ENCODE results near the gene KRT75. TPM values are rescaled to one million over a fixed set of nuclear protein-coding genes. Genes with fewer than 3 reads are reported as not detected.

Gene KRT75
- total RNA-seq, 1 donor from 2014 or later, result 1.8 TPM

DNA sequence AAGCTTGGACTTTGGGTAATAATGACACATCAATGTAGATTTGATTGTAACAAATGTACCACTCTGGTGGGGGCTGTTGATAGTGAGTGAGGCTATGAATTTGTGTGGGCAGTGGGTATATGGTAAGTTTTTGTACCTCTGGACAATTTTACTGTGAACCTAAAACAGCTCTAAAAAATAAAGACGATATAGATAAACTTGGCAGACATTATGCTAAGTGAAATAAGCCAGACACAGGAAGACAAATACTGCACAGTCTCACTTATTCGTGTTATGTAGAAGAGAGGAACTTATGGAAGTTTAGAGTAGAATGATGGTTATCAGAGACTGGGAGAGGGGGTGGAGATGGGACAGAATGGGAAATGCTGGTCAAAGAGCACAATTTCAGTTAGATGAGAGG, 30.7 kb upstream of the KRT75 start:
- DNase-seq (ENCODE audit: low read depth) (no peak), FAIRE-seq (no peak)
- no peak overlapping the region for H3K4me3 ChIP-seq (ENCODE audit: low read depth, low read length)
- no peaks in the 10 kb centered on the region for H3K27me3 ChIP-seq (ENCODE audit: control insufficient read depth, insufficient read depth, low read length)
- TF ChIP-seq, protein P1, sequence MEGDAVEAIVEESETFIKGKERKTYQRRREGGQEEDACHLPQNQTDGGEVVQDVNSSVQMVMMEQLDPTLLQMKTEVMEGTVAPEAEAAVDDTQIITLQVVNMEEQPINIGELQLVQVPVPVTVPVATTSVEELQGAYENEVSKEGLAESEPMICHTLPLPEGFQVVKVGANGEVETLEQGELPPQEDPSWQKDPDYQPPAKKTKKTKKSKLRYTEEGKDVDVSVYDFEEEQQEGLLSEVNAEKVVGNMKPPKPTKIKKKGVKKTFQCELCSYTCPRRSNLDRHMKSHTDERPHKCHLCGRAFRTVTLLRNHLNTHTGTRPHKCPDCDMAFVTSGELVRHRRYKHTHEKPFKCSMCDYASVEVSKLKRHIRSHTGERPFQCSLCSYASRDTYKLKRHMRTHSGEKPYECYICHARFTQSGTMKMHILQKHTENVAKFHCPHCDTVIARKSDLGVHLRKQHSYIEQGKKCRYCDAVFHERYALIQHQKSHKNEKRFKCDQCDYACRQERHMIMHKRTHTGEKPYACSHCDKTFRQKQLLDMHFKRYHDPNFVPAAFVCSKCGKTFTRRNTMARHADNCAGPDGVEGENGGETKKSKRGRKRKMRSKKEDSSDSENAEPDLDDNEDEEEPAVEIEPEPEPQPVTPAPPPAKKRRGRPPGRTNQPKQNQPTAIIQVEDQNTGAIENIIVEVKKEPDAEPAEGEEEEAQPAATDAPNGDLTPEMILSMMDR (IDR thresholded peaks at IDR 0.05; ENCODE audit: insufficient read depth, low read length, severe bottlenecking), result no peak
- H3K36me3 ChIP-seq (ENCODE audit: control insufficient read depth, insufficient read depth, low read length), result no peaks in the 10 kb centered on the region

DNA sequence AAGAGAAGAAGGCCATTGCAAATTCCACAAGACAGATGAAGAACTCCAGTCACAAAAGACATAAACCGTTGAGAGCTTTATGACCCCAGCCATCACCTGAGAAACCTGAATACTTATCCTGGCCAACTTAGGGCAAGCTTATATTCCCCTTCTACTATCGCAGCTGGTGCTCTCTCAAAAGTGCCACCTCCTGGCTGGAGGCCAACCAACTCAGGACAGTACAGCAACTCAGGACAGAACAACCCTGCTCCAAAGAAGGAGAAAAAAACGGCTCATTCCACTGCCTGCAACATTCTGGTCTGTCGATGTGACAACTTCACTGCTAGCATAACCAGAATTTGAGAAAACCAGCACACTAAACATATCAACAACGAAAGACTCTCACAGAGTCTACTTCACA, 27.5 kb upstream of the KRT75 start:
- H3K4me3 ChIP-seq (ENCODE audit: low read depth, low read length), result no peak overlapping the region
- DNase-seq (ENCODE audit: low read depth), result no peak
- FAIRE-seq, result peak; percentile 58
- H3K36me3 ChIP-seq (ENCODE audit: control insufficient read depth, insufficient read depth, low read length), result no peaks in the 10 kb centered on the region
- no peaks in the 10 kb centered on the region for H3K27me3 ChIP-seq (ENCODE audit: control insufficient read depth, insufficient read depth, low read length)
- TF ChIP-seq, protein P1 (IDR thresholded peaks at IDR 0.05; ENCODE audit: insufficient read depth, low read length, severe bottlenecking), result no peak

DNA sequence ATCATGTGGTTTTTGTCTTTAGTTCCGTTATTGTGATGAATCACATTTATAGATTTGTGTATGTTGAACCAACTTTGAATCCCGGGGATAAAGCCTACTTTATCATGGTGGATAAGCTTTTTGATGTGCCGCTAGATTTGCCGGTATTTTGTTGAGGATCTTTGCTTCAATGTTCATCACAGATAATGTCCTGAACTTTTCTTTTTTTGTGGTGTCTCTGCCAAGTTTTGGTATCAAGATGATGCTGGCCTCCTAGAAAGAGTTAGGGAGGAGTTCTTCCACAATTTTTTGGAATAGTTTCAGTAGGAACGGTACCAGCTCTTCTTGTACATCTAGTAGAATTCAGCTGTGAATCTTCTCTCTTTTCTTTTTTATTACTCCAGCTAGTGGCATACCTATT, 24.7 kb upstream of the KRT75 start:
- TF ChIP-seq, protein P1 (IDR thresholded peaks at IDR 0.05; ENCODE audit: insufficient read depth, low read length, severe bottlenecking), result no peak
- no peak for FAIRE-seq
- no peaks in the 10 kb centered on the region for H3K27me3 ChIP-seq (ENCODE audit: control insufficient read depth, insufficient read depth, low read length)
- H3K4me3 ChIP-seq (ENCODE audit: low read depth, low read length), result no peak overlapping the region
- DNase-seq (ENCODE audit: low read depth), result no peak
- H3K36me3 ChIP-seq (ENCODE audit: control insufficient read depth, insufficient read depth, low read length), result no peaks in the 10 kb centered on the region

DNA sequence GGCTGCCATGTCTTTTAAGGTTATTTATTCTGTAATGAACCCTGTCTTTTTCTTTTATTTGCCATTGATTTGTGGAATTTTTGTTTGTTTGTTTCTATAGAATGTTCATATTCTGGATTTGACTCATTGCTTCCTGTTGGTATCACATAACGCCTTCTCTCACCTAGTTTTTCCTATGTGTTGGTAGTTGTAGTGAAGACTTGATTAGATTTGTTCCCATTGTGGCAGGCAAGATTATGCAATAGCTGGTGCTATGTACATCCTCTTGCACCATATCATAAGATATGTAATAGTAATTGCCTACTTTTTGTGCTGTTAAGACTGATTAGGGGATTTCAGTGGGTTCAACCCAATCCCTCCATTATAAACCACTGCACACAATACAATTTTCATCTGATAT, 21.6 kb upstream of the KRT75 start:
- DNase-seq (ENCODE audit: low read depth) (peak; percentile 95), FAIRE-seq (no peak)
- Histone ChIP-seq H3K36me3 (ENCODE audit: control insufficient read depth, insufficient read depth, low read length) (no peaks in the 10 kb centered on the region), H3K27me3 (ENCODE audit: control insufficient read depth, insufficient read depth, low read length) (no peaks in the 10 kb centered on the region), H3K4me3 (ENCODE audit: low read depth, low read length) (no peak overlapping the region)
- TF ChIP-seq, protein P1 (IDR thresholded peaks at IDR 0.05; ENCODE audit: insufficient read depth, low read length, severe bottlenecking), result no peak

DNA sequence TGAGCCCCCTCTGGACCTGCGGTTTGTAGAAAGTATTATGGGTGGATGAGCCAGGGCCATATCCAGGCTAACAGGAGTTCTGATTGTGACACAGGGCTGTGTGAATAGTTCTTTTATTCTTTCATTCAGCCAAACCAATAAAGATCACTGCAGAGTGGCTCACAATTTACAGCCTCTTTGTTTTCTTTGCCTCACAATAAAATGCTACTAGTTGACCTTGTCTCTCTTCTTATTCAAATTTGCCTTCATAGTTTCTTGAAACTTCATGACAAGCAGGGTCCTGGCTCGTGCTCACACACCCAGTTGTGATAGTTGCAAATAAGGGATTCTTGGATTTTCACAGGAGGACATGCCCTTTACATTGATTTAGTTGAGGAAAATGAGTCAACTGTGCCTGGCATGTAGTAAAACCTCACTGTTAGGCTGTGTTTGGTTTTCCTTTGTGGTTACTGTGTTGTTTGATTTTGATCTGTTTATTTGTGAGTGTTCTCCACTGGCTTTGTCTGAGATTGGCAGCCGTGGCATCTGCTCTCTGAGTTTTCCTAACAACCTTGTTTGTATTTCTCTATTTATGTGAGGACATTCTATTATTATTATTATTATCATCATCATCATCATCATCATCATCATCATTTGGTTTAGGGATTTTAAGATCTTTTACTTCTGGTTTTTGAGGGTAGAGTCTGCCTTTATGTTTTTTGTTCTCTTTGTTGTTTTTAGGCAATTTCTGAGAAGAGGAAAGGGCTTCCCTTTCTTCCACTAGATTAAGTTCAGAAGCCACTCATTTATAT, 20.4 kb upstream of the KRT75 start:
- no peak overlapping the region for H3K4me3 ChIP-seq (ENCODE audit: low read depth, low read length)
- no peaks in the 10 kb centered on the region for H3K36me3 ChIP-seq (ENCODE audit: control insufficient read depth, insufficient read depth, low read length)
- FAIRE-seq (no peak), DNase-seq (ENCODE audit: low read depth) (peak; percentile 79)
- H3K27me3 ChIP-seq (ENCODE audit: control insufficient read depth, insufficient read depth, low read length), result no peaks in the 10 kb centered on the region
- TF ChIP-seq, protein P1 (IDR thresholded peaks at IDR 0.05; ENCODE audit: insufficient read depth, low read length, severe bottlenecking), result no peak

DNA sequence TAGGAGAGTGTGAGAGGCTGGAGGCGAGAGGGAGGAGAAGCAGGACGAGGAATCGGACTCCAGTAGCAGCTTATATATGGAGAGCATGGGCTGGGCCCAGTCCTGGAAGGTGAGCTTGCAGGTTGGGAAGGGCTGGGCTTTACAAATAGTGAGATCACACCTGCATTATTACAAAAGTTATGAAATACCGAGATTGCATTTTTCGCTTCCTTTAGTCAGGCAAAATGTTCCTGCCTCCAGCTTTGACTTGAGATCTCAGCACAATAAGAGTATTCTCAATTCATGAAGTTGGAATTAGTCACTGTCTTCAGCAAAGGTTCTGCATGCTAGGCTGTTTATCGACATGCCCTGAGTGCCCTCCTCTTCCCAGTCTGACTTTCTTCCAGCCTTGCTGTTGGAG, 17.9 kb upstream of the KRT75 start, which contains the start of gene KRT6B:
Gene KRT6B (minus strand): TSS at position 46 of the 400 bp plus-strand sequence. CDS start 68 bp downstream, outside the sequence.
- FAIRE-seq (peak; percentile 62), DNase-seq (ENCODE audit: low read depth) (peak; percentile 98)
- no peaks in the 10 kb centered on the region for H3K27me3 ChIP-seq (ENCODE audit: control insufficient read depth, insufficient read depth, low read length)
- TF ChIP-seq, protein P1 (IDR thresholded peaks at IDR 0.05; ENCODE audit: insufficient read depth, low read length, severe bottlenecking), result no peak
- H3K4me3 ChIP-seq (ENCODE audit: low read depth, low read length), result no peak within 1 kb of the TSS
- H3K36me3 ChIP-seq (ENCODE audit: control insufficient read depth, insufficient read depth, low read length), result peaks cover 2% of the 10 kb centered on the region
